ENCODE measurements around the gene RAB10.
"Not testable (repeated sequence)": the region's sequence is repeated elsewhere in the genome, so short reads cannot be mapped to it uniquely, and the experiment has no call there.

The RAB10 gene

GRCh38 chr2:26016706-26017045, 17.2 kb upstream of the RAB10 start:
- not testable (repeated sequence) for DNase-seq

GRCh38 chr2:26017464-26018183, 16.3 kb upstream of the RAB10 start:
- no peak for DNase-seq

DNA sequence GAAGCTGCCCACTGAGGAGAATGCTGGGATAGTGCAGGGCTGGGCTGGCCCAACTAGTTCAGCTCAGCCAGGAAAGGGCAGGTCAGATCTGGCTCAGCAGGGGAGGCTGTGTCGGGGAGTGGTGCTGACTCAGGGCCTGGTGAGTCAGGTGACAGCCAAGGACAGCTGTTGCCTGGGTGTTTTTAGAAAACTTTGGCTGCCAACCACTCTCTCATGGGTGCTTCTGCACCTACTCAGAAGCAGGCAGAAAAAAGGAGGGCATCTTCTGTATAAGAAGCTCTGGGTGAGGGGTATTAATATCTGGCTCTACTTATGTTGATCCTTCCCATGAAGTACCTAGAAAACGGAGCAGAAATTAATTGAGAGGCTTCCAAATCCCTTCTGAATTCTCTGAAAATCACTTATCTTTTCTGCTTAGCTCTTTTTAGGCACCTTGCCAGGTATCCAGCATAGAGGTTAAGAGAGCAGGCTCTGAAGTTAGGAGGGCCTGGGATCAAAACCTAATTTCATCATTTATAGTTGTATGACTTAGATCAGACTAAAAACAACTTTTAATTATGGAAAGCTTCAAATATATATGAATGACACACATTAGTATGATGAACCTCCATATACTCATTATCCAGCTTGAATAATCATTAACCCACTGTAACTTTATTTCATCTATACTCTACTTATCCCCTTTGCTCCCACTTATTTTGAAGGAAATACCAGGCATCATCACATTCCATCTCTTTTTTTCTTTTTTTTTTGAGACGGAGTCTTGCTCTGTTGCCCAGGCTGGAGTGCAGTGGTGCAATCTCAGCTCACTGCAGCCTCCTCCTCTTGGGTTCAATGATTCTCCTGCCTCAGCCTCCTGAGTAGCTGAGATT, 15.5 kb upstream of the RAB10 start:
- no peak for DNase-seq

GRCh38 chr2:26020231-26020640, 13.6 kb upstream of the RAB10 start:
- no peak for DNase-seq

DNA sequence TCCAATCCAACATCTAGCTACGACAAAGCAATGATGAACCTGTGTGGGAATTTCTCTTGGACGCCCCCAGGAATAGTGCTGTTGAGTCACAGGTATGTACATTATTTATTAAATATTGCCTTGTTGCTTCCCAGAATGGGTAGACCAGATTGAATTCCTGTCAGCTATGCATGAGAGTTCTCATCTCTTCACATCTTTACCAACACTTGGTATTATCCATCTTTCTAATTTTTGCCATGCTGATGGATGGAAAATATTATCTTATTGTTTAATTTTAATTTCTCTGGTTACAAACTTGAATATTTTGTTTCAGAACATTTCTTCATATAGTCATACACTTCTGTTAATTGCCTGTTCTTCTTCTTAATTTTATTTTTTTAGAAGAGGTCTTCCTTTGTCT, 9.6 kb upstream of the RAB10 start:
- DNase-seq = no peak

- no peak for DNase-seq
These were observed 8.4 kb upstream of the RAB10 start for GRCh38 chr2:26025509-26025908.

DNA sequence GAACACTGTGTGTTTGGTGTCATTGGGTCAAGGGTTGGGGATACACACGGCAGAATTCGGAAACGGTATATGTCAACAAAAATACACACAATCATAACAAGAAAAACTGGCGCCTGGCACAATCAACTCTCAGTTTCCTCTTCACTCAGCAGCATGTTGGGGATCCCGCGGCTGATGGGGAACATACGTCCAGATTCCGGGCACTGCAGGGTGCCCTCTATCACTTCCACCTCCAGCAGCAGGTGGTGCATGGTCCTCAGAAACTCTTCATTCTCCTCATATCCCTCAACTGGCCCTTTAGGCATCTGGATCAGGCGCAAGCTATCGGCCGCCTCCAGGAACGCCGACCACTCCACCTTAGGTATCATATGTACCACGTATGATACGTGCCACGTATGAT, 5.8 kb upstream of the RAB10 start:
- not testable (repeated sequence) for DNase-seq

GRCh38 chr2:26032586-26033269, 1.2 kb upstream of the RAB10 start:
- not testable (repeated sequence) for DNase-seq

- DNase-seq = peak in 1 of 4 experiments; percentile 35
These were observed 540 bp upstream of the RAB10 start for GRCh38 chr2:26033270-26033817.

DNA sequence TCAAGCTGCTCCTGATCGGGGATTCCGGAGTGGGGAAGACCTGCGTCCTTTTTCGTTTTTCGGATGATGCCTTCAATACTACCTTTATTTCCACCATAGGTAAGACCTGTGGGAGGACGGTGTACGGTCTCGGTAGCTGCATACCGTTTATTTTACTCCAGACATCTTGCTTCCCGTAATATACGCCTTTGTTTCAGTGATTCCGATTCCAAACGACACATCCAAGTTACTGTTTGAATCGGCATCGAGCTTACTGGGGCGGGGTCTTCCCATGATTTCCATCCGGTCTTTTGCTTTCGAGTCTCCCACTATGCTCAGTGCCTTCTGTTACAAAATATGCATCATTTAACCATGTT, 731 bp downstream of the RAB10 start:
- DNase-seq = no peak

- DNase-seq = no peak
These were observed 1.3 kb downstream of the RAB10 start for GRCh38 chr2:26035090-26035743.

DNA sequence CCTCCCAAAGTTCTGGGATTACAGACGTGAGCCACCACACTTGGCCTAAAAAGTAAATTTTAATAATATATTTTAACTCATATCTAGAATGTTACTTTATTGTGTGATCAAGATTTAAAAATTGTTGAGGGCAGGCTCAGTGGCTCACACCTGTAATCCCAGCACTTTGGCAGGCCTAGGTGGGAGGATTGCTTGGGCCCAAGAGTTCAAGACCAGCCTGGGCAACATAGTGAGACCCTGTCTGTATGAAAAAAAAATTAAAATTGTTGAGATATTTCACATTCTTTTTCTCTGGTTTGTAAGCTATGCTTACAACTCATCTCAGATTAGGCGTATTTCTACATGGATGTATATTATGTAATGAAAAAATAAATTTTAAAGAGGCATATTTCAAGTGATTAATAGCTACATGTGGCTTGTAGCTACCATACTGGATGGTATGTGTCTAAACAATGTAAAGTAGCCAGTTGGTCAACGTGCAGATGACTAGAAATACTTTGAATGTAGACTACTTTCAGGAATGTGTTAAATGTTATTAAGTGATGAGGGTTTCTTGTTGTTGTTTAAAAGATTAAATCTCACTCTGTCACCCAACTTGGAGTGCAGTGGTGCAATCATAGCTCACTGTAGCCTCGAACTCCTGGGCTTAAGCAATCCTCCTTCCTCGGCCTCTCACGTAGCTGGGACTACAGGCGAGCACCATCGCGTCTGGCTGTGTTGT, 5.9 kb downstream of the RAB10 start:
- DNase-seq = no peak

GRCh38 chr2:26043109-26043508, 9.2 kb downstream of the RAB10 start:
- DNase-seq = no peak

- no peak for DNase-seq
These were observed 10.2 kb downstream of the RAB10 start for GRCh38 chr2:26043862-26044696.

- DNase-seq = no peak
These were observed 14.9 kb downstream of the RAB10 start for GRCh38 chr2:26048791-26049190.

DNA sequence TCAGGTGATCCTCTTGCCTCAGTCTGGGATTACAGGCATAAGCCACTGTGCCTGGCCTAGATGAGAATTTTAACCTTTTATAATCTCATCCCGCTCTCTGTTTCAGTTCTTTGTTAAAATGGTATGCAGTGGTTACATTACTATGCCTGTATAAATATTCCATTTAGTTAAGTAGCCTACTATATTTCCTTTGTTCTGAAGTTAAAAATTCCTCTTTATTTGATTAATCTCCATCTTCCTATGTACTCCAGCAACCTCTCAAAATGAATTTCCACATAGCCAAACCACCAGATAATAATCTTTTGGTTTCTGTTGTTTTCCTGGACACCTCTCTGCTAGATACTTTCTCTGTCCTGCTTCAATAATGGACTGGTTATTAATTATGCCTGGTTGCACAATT, 15.8 kb downstream of the RAB10 start:
- DNase-seq = no peak

DNA sequence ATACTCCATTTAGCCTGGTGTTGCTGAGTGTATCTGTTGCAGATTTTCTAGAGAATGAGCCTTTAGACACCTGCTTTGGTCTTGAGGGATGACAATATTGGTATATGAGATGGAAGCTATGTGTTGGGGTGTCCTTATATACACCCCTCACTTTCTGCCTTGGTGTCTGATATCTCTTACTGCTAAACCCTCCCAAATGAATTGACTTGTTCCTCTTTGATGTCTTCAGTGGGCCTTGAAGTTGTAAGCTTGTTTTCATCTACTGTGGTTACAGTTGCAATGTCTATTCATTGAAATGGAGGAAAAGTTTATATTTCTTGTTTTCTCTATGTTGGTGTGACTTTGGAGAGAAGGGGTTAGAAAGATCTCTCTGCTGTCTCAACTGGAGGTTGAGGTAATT, 18.9 kb downstream of the RAB10 start:
- DNase-seq = no peak

- DNase-seq = no peak
These were observed 20.9 kb downstream of the RAB10 start for GRCh38 chr2:26054598-26055348.

DNA sequence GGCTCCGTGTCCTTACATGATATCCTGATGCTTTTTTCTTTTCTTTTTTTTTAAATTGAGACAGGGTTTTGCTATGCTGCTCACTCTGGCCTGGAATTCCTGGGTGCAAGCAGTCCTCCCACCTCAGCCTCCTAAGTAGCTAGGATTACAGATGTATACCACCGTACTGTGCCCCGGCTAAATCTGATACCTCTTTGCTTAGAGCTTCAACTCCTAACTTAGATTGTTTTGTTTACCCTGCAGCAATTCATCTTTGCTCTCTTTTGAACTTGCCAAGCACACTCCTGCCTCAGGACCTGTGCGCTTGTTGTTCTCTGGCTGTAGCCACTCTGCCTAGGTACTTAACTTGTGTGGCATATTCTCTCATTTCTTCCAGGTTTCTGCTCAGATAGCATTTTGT, 24.5 kb downstream of the RAB10 start:
- no peak for DNase-seq

DNA sequence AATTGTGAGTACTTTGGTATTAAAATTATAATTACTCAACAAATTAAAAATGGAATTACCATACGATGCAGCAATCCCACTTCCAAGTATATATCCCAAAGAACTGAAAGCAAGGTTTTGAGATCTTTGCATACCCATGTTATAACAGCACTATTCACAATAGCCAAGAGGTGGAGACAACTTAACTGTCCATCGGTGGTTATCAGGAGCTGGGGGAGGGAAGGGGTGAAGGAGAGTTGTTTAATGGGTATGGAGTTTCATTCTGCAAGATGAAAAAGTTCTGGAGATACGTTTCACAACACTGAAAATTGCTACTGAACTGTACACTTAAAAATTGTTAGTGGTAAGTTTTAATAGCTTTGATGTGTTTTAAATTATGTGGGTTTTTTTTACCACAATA, 25.7 kb downstream of the RAB10 start:
- DNase-seq = no peak

- DNase-seq = no peak
These were observed 27.7 kb downstream of the RAB10 start for GRCh38 chr2:26061539-26061938.
